Uterus (tissue), 2 donors: ENCODE results near the gene SKP1.

ENCODE experiments used
- POLR2A ChIP-seq, 2 donors: fragments of 450-650 bp; IDR thresholded peaks; one replicate each; pipeline ENCODE4 v1.6.1; 2016; ENCODE audit warnings: antibody characterized with exemption in 2 of 2, mild to moderate bottlenecking in 1 of 2, moderate library complexity in 1 of 2
- TF ChIP-seq, protein P1 (sequence below), 4 experiments: fragments of 200-600 bp in 2 of 4; fragments of 450-650 bp in 2 of 4; sonication (generic) in 2 of 4; IDR thresholded peaks; one replicate each; pipeline ENCODE4 v1.5.1; 2016 to 2019; ENCODE audit warnings: antibody characterized with exemption in 4 of 4, mild to moderate bottlenecking in 2 of 4, moderate library complexity in 1 of 4

DNA sequence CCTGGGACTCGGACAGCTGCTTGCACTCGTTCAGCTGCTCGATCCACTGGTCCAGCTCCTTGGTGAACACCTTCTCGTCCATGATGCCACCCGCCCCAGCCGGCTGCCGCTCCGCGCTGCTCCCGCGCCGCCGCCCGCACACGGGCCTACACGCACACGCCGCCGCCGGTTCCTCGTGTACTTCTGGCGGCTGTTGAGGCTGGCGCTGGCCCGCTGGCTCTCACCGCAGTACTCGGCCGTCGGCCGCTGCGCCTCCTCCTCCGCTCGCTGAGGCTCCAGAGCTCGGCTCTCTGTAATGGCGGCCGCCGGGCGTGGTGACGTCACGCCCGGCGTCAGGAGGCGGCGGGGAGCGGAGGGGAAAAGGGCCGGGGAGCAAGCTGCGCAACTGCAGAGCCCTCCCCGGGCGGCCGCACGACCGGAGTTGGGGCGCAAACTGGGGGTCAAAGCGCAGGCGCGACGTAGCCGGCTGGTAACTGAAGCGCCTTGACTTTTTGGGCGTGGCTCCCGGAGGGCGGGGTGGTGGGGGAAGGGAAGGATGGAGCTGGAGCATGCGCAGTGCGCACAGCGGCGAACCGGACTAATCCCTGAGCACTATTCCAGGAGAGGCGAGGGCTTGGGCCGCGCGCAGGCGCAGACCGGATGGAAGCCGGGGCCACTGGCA is 49.2 kb upstream of the SKP1 start, which contains the start of gene PPP2CA:
- peak; percentile 76 to 94 for TF ChIP-seq POLR2A (IDR thresholded peaks at IDR 0.05)
- TF ChIP-seq, protein P1, sequence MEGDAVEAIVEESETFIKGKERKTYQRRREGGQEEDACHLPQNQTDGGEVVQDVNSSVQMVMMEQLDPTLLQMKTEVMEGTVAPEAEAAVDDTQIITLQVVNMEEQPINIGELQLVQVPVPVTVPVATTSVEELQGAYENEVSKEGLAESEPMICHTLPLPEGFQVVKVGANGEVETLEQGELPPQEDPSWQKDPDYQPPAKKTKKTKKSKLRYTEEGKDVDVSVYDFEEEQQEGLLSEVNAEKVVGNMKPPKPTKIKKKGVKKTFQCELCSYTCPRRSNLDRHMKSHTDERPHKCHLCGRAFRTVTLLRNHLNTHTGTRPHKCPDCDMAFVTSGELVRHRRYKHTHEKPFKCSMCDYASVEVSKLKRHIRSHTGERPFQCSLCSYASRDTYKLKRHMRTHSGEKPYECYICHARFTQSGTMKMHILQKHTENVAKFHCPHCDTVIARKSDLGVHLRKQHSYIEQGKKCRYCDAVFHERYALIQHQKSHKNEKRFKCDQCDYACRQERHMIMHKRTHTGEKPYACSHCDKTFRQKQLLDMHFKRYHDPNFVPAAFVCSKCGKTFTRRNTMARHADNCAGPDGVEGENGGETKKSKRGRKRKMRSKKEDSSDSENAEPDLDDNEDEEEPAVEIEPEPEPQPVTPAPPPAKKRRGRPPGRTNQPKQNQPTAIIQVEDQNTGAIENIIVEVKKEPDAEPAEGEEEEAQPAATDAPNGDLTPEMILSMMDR (IDR thresholded peaks at IDR 0.05) = no peak
